Measurements from ENCODE around the gene TRIM3. TPM values are rescaled to one million over a fixed set of nuclear protein-coding genes. Genes with fewer than 3 reads are reported as not detected.

The TRIM3 gene
- total RNA-seq, 1 donor from 2014 or later: 12.5 TPM

DNA sequence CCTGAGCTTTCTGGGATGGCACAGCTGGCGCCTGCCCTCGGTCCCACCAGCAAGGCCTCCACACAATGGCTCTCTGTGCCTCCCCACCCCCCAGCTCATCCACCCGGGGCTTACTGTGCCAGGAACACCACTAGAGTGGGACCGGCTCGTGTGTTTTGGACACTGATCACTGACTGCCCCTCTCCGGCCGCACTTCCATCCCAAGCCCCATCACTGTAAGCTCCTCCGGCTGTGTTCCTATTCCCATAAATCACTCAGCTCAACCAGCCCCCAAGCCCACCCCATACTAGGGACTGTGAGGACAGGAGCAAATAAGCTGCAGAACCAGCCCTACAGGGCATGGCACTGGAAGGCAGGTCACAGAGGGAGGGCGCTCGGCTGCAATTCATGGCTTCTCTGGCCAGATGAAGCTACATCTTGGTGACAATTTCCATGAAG is 62.1 kb downstream of the TRIM3 start:
- no peak for ATAC-seq
- intact Hi-C loops (cut with DNase I): no loop called here
- no peak for DNase-seq (ENCODE audit: missing footprints)

DNA sequence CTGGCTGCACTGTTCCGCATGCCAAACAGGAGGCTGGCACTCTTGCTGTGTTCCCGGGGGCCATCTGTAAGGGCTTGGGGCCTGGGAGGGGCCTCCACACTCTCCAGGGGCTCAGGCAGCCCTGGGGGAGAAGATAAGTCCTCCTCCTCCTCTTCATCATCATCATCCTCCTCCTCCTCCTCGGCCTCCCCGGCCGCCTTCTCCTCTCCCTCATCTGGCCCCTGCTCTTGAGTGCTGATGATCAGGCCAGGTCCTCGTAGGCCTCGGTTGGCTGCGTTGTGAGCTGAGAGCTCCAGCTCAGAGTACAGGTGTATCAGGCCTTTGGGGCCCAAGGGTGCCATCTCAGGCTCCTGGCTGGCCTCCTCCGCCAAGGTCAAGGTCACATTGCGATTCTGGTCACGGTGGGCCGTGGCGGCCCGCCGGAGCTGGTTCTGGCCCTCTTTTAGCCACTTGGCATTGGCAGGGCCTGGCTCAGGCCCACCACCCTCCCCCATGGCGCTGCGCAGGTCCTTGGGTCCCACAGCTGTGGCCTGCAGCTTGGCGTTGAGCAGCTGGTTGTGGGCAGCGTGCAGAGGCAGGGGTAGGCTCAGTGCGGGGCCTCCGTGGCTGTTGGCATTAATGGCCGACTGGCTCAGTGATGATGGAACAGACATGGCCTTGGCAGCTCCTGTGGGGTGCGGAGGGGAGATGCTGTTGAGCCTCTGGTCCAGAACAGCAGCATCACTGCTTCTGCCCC is 62.9 kb downstream of the TRIM3 start:
- ATAC-seq (no peak), DNase-seq (ENCODE audit: missing footprints) (no peak)
- intact Hi-C loops (cut with DNase I): no loop called here

- intact Hi-C loops (cut with DNase I): no loop called here
- ATAC-seq: no peak
- DNase-seq (ENCODE audit: missing footprints): no peak
These were observed 67.4 kb downstream of the TRIM3 start for GRCh38 chr11:6406370-6406769.

GRCh38 chr11:6405846-6406245 is 67.9 kb downstream of the TRIM3 start:
- intact Hi-C loops (cut with DNase I): no loop called here
- no peak for DNase-seq (ENCODE audit: missing footprints)
- ATAC-seq: no peak

- no peak for ATAC-seq
- intact Hi-C loops (cut with DNase I): no loop called here
- no peak for DNase-seq (ENCODE audit: missing footprints)
These were observed 68.6 kb downstream of the TRIM3 start for GRCh38 chr11:6405052-6405667.

DNA sequence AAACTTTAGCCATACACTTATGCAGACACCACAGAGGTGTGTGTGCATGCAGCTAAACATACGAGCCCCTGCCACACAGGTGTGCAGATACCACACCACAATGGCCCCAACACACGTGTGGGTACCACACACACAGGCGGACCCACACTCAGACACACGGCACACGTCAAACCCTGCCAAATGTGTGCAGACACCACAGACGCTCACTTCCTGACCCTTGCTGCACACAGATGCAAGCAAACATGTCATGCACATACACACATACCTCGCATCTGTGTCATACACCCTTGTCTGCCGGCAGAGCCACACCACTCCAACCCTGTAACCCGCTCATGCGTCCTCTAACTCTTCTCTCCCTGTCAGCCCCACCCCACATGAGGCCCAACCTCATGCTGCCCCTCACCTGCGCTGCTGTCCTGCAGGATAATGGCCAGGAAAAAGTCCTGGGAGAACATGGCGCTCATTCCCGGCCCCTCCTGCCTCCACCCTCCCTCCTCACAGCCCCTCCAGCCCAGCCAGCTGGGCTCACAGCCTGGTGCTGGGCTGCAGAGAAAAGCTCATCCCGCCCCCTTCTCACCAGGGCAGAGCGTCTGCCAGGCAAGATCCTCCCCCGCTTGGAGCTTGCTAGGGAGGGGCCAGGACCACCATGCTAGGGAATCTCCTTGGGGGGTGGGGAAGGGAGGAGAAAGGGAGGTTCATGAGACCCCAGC is 69.2 kb downstream of the TRIM3 start:
- no peak for ATAC-seq
- intact Hi-C loops (cut with DNase I): no loop called here

GRCh38 chr11:6403539-6403938 is 70.2 kb downstream of the TRIM3 start:
- intact Hi-C loops (cut with DNase I): no loop called here
- ATAC-seq: no peak
- no peak for DNase-seq (ENCODE audit: missing footprints)

More for the DNA sequence above, 69.2 kb downstream of the TRIM3 start:
- DNase-seq (ENCODE audit: missing footprints): no peak

DNA sequence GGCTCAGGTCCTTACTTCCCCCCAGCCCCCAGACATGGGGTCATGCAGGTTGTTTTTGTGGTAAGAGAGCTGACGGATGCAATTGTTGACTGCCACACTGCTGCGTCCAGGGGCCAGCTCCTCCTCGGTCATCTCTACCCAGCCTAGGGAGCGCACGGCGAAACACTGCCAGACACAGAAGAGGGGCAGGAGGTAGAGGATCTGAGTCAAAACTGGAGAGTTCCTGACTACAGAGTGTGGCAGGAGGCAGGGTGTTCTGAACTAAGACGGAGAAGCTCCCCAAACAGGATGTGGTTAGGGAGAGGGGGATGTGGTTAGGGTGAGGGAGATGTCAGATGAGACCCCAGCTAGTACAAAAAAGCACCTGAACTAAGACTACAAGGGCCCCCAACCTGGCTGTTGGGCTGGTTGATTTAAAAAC is 71.2 kb downstream of the TRIM3 start:
- no peak for DNase-seq (ENCODE audit: missing footprints)
- no peak for ATAC-seq
- intact Hi-C loops (cut with DNase I): no loop called here

DNA sequence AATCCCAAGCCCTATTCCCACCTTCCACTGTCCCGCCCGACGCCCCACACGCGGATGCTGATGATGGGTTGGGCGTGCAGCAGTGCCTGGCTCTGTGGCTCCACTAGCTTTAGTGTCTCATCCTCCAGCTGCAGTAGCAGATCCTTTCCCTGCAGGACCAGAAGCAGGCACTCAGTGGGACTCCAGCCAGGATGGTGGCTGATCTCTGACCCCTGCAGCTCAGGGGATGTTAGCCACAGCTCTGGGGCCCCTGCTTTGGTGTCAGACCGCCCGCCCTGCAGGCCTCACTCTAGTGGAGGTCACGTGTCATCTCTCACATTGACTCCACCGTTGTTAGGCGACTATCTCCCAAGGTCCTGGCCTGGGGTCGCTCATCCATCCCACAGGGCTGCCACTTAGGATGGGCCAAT is 71.7 kb downstream of the TRIM3 start:
- intact Hi-C loops (cut with DNase I): no loop called here
- no peak for ATAC-seq

DNA sequence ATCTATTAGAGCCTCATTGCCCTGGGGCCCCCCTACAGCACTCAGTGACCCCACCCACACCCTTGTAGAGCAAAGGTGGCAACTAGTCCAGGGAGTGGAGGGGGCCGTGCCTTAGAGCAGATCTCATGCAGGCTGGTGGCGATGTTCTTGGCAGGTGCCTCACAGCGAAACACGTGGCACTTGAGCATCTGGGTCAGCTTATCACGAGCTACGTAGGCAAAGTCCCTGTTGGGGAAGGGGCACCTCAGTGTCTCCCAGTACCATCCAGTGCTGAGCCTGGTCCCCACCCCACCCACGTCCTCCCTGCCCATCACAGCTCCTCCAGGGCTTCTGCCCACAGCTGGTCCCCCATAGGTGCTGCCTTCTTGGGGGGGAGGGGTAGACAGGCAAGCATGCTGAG is 72.3 kb downstream of the TRIM3 start:
- intact Hi-C loops (cut with DNase I): no loop called here
- DNase-seq (ENCODE audit: missing footprints) (no peak), ATAC-seq (peak; percentile 10)

More for the DNA sequence above, 71.7 kb downstream of the TRIM3 start:
- no peak for DNase-seq (ENCODE audit: missing footprints)

DNA sequence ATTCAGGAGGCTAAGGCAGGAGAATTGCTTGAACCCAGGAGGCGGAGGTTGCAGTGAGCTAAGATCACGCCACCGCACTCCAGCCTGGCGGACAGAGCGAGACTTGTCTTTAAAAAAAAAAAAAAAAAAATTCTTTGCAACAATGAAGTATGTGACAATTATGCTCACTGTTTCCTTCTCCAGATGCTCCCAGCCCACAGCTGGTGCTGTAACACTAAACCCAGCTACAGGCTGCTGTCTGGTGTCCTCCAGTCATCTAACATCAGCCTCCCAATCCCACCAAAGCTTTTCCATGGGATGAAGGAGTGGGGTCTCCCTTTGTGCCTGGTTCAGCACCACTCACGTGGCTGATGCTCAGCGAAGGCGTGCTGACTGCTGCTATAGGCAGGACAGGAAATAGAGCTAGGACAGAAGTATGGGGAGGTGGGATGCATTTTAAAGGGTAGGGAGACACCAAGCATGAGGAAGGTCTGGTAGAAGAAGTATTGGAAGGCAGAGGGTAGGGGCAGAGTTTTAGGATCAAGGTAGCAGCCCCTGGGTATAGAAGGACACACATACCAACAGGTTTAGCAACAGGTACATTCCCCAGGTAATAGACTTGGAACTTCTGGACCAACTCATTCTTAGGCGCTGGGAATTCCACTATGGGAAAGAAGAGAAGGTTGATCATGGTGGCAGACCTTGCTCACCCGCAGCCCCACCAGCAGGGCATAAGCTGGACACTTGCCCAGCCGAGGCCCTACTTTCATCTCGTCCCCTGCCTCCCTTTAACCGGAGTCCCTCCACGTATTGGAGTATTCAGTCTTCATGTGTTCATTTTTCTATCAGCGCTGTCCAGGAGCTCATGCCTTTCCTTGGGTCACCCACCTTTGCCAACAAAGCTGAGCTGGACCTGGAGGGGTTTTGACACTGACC is 73.1 kb downstream of the TRIM3 start:
- intact Hi-C loops (cut with DNase I): no loop called here
- DNase-seq (ENCODE audit: missing footprints) (no peak), ATAC-seq (no peak)

Other genes with a start within 250 kb of the TRIM3 start
- 13.3 TPM for gene FHIP1B, start 239.3 kb downstream of the TRIM3 start, total RNA-seq
- not detected for gene CNGA4, start 234.9 kb downstream of the TRIM3 start, total RNA-seq
- gene CCKBR, start 214.1 kb downstream of the TRIM3 start, total RNA-seq: not detected
- 42.5 TPM for gene CAVIN3, start 153.4 kb downstream of the TRIM3 start, total RNA-seq
- 60.6 TPM for gene SMPD1, start 83.5 kb downstream of the TRIM3 start, total RNA-seq
- gene APBB1, start 54.8 kb downstream of the TRIM3 start, total RNA-seq: 85.5 TPM
- not detected for gene HPX, start 33.0 kb downstream of the TRIM3 start, total RNA-seq
- 15.1 TPM for gene ARFIP2, start 7.4 kb upstream of the TRIM3 start, total RNA-seq
- gene TIMM10B, start 7.6 kb upstream of the TRIM3 start, total RNA-seq: 14.1 TPM
- gene DNHD1, start 23.3 kb upstream of the TRIM3 start, total RNA-seq: 3.9 TPM
- gene RRP8, start 129.7 kb upstream of the TRIM3 start, total RNA-seq: 22.9 TPM
- gene ILK, start 129.8 kb upstream of the TRIM3 start, total RNA-seq: 233 TPM
- gene TAF10, start 138.3 kb upstream of the TRIM3 start, total RNA-seq: 90.9 TPM
- gene TPP1, start 145.5 kb upstream of the TRIM3 start, total RNA-seq: 81.5 TPM
- gene DCHS1, start 181.9 kb upstream of the TRIM3 start, total RNA-seq: 10.7 TPM
- 44.8 TPM for gene MRPL17, start 209.4 kb upstream of the TRIM3 start, total RNA-seq